Gastrocnemius medialis (tissue), 4 donors: ENCODE data around the gene GRIA1. TPM values are rescaled to one million over a fixed set of nuclear protein-coding genes. Genes with fewer than 3 reads are reported as not detected.

Experiments used
- ATAC-seq, 2 donors: fragments of 150-250 bp; one replicate each; pipeline ENCODE4 v1.9.1; 2016
- DNase-seq, 2 donors: peaks; one replicate each; pipeline ENCODE4 v3.0.0-alpha.2; 2019
- H3K27ac ChIP-seq, 4 donors: fragments of 200-600 bp; sonication (generic); 1 replicate in 1 of 4; 2 replicates in 3 of 4; pipeline ENCODE4 v1.5.1; 2016 to 2018; ENCODE audit warnings: mild to moderate bottlenecking in 2 of 4, moderate library complexity in 1 of 4
- H3K27me3 ChIP-seq, 3 donors: fragments of 200-600 bp; sonication (generic) in 2 of 3; 1 replicate in 1 of 3; 2 replicates in 2 of 3; pipeline versions ENCODE4 v1.5.1 to v1.6.0; 2016 to 2019; ENCODE audit warnings: mild to moderate bottlenecking in 1 of 3, moderate library complexity in 1 of 3
- H3K36me3 ChIP-seq, 2 donors: fragments of 200-600 bp; sonication (generic) in 1 of 2; one replicate each; pipeline ENCODE4 v1.5.1; 2017 to 2018
- H3K4me1 ChIP-seq, 2 donors: fragments of 200-600 bp; sonication (generic) in 1 of 2; one replicate each; pipeline ENCODE4 v1.5.1; 2016 to 2017; ENCODE audit warnings: mild to moderate bottlenecking in 2 of 2
- H3K4me3 ChIP-seq, 4 donors: fragments of 200-600 bp; sonication (generic) in 3 of 4; 1 replicate in 1 of 4; 2 replicates in 3 of 4; pipeline ENCODE4 v1.5.1; 2016 to 2019; ENCODE audit warnings: mild to moderate bottlenecking in 2 of 4
- H3K9me3 ChIP-seq, 3 donors: fragments of 200-600 bp; sonication (generic) in 2 of 3; 1 replicate in 1 of 3; 2 replicates in 2 of 3; pipeline ENCODE4 v1.5.1; 2016 to 2019
- POLR2A ChIP-seq, 2 donors: fragments of 450-650 bp; IDR thresholded peaks; one replicate each; pipeline ENCODE4 v1.6.1; 2017; ENCODE audit warnings: antibody characterized with exemption in 2 of 2, mild to moderate bottlenecking in 2 of 2, moderate library complexity in 2 of 2
- in situ Hi-C, 4 donors: fragments of 200-750 bp; cut with MboI; loops; one replicate each; pipeline versions ENCODE4 v1.15.0 to v1.8.0; 2017; ENCODE audit warnings: low sequenced_read_pairs in 4 of 4
- intact Hi-C: fragments of 100-400 bp; cut with DNase I; formaldehyde crosslinking; loops from one replicate; pipeline ENCODE4 v1.15.1; 2023; ENCODE audit warnings: low total_unique reads
- total RNA-seq, 4 donors: library from RNA; depleted of rRNA; stranded (reverse); fragments of >200 nt; gene quantifications; one replicate each; pipeline versions ENCODE4 v1.1.0 to v1.2.3, GENCODE V29; 2016
- TF ChIP-seq, protein P1 (sequence below), 5 experiments: fragments of 450-650 bp in 3 of 5; fragments of 200-600 bp in 2 of 5; sonication (generic) in 2 of 5; IDR thresholded peaks in 4 of 5; conservative IDR thresholded peaks in 1 of 5; 1 replicate in 4 of 5; 2 replicates in 1 of 5; pipeline ENCODE4 v1.5.1; 2016 to 2019; ENCODE audit warnings: antibody characterized with exemption in 5 of 5, mild to moderate bottlenecking in 3 of 5, moderate library complexity in 3 of 5

Gene GRIA1
- total RNA-seq, 4 donors from 2014 or later: 0.18 to 0.46 TPM; not detected in 2

DNA sequence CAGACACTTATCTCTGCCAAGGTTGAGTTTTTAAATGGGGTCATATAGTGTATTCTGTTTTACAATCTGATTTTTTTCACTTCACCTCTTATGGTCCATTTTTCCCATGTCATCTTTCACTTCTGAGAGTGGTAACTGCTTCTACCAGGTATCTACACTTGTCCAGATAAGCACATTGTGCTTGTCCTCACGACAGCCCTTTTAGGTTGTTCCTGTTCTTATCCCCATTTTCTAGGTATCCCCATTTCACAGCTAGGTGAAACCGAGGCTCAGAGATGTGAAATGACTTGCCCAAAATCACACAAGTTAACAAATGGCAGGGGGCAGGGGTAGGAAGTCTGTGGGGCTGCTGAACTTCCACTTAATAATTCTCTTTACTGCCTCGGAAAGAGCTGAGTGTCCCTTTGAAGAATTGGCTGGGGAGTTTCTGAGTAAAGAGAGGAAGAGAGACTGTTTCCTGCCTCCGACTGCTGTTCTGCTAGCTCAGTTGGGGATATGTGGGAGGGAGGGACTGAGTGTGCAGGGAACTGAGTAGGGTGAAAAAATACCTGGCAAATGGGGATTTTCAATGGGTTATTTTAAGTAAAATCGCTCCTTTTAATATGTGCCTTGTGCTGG is 255.4 kb downstream of the GRIA1 start:
- Histone ChIP-seq H3K27me3 (no peaks in the 10 kb centered on the region), H3K36me3 (no peaks in the 10 kb centered on the region), H3K27ac (no peak overlapping the region), H3K4me1 (no peaks in the 10 kb centered on the region), H3K4me3 (no peak overlapping the region), H3K9me3 (no peaks in the 10 kb centered on the region)
- ATAC-seq: no peak
- intact Hi-C loops (no loop called here), in situ Hi-C loops (no loop called here)
- no peak for DNase-seq
- TF ChIP-seq, protein P1, sequence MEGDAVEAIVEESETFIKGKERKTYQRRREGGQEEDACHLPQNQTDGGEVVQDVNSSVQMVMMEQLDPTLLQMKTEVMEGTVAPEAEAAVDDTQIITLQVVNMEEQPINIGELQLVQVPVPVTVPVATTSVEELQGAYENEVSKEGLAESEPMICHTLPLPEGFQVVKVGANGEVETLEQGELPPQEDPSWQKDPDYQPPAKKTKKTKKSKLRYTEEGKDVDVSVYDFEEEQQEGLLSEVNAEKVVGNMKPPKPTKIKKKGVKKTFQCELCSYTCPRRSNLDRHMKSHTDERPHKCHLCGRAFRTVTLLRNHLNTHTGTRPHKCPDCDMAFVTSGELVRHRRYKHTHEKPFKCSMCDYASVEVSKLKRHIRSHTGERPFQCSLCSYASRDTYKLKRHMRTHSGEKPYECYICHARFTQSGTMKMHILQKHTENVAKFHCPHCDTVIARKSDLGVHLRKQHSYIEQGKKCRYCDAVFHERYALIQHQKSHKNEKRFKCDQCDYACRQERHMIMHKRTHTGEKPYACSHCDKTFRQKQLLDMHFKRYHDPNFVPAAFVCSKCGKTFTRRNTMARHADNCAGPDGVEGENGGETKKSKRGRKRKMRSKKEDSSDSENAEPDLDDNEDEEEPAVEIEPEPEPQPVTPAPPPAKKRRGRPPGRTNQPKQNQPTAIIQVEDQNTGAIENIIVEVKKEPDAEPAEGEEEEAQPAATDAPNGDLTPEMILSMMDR (IDR thresholded peaks at IDR 0.05 in 4 of 5, conservative IDR thresholded peaks at IDR 0.05 in 1 of 5): no peak
- TF ChIP-seq POLR2A (IDR thresholded peaks at IDR 0.05): no peak

DNA sequence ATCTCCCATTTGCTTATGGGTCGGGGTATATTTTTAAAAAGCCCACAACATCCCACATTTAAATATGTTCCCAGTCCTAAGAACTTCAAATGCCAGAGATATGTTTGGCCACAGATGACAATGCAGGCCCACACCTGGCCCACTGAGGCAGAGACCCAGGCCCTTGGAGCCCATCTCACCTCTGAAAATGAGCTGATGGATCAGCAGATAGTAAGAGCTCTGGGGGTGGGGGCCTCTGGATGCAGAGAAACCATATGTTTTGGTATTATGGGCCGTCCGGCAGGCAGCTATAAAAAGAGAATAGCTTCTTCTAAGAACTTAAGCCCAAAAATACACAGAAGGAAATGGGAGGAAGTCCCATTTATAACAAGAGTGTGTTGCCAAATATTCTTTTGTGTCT is 256.0 kb downstream of the GRIA1 start:
- in situ Hi-C loops (no loop called here), intact Hi-C loops (no loop called here)
- ATAC-seq: no peak
- DNase-seq: no peak
- Histone ChIP-seq H3K36me3 (no peaks in the 10 kb centered on the region), H3K4me1 (no peaks in the 10 kb centered on the region), H3K27ac (no peak overlapping the region), H3K9me3 (no peaks in the 10 kb centered on the region), H3K27me3 (no peaks in the 10 kb centered on the region), H3K4me3 (no peak overlapping the region)
- TF ChIP-seq POLR2A (IDR thresholded peaks at IDR 0.05): no peak
- TF ChIP-seq, protein P1 (IDR thresholded peaks at IDR 0.05 in 4 of 5, conservative IDR thresholded peaks at IDR 0.05 in 1 of 5): no peak

DNA sequence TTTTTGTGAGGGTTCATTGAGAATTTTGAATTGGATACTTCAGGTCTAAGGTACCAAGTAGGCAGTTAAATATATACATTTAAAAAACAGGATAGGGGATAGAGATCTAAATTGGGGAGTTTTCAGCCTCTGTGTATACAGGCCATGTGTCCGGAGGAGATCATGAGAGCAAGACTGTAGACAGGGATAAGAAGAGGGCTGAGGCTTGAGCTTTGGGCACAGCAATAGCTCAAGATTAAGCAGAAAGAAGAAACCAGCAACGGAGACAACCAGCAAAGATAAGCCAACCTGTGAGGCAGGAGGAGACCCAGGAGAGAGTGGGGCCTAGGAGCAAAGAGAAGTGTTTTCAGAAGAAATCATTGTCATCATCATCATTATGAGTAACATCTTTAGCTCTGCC is 258.4 kb downstream of the GRIA1 start:
- ATAC-seq: no peak
- TF ChIP-seq POLR2A (IDR thresholded peaks at IDR 0.05): no peak
- TF ChIP-seq, protein P1 (IDR thresholded peaks at IDR 0.05 in 4 of 5, conservative IDR thresholded peaks at IDR 0.05 in 1 of 5): no peak
- H3K4me1 ChIP-seq: no peaks in the 10 kb centered on the region
- H3K27me3 ChIP-seq: no peaks in the 10 kb centered on the region
- intact Hi-C loops: no loop called here
- no peaks in the 10 kb centered on the region for H3K36me3 ChIP-seq
- H3K4me3 ChIP-seq: no peak overlapping the region
- H3K27ac ChIP-seq: no peak overlapping the region
- H3K9me3 ChIP-seq: no peaks in the 10 kb centered on the region
- in situ Hi-C loops: no loop called here
- no peak for DNase-seq

DNA sequence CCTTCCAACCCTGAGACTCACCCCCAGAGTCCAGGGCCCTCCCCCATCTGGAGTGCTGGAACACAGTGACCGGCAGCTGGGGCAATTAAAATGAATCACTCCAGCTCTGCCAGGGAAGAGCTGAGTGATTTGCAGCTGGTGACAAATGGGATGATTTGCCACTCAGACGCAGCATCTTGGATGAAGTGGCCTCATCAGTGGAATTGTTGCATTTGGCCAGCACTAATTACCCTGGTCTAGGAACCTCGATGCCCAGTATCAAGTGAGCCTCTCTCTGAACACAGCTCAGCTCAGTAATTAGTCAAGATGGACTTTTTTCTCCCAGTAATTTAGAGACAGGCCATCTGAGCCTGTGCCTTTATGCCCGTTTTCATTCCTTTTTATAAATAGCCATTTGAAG is 259.5 kb downstream of the GRIA1 start:
- no peaks in the 10 kb centered on the region for H3K4me1 ChIP-seq
- intact Hi-C loops: no loop called here
- in situ Hi-C loops: no loop called here

More for the DNA sequence above, 259.5 kb downstream of the GRIA1 start:
- Histone ChIP-seq H3K27ac (no peak overlapping the region), H3K36me3 (no peaks in the 10 kb centered on the region), H3K4me3 (no peak overlapping the region), H3K9me3 (no peaks in the 10 kb centered on the region), H3K27me3 (no peaks in the 10 kb centered on the region)
- DNase-seq (no peak), ATAC-seq (no peak)
- no peak for TF ChIP-seq POLR2A (IDR thresholded peaks at IDR 0.05)
- TF ChIP-seq, protein P1 (IDR thresholded peaks at IDR 0.05 in 4 of 5, conservative IDR thresholded peaks at IDR 0.05 in 1 of 5): no peak
